HEK293 (cell line): ENCODE results near the gene GALNT1.

Source experiments
- MYNN ChIP-seq: fragments of 450-650 bp; formaldehyde crosslinking; IDR thresholded peaks from 2 replicates; pipeline ENCODE4 v1.5.1; 2016; ENCODE audit warnings: missing biosample characterization, missing genetic modification characterization, borderline replicate concordance
- ZNF274 ChIP-seq, 2 experiments: fragments of 200-500 bp in 1 of 2; fragments of 450-650 bp in 1 of 2; sonication (Bioruptor generic) in 1 of 2; formaldehyde crosslinking in 1 of 2; IDR thresholded peaks; 2 replicates each; pipeline versions ENCODE4 v1.5.1 to v1.6.1; 2014 to 2016; ENCODE audit warnings: borderline replicate concordance in 1 of 2, inconsistent platforms in 1 of 2, low read length in 1 of 2, missing biosample characterization in 1 of 2, missing genetic modification characterization in 1 of 2
- ZNF624 ChIP-seq: fragments of 450-650 bp; formaldehyde crosslinking; IDR thresholded peaks from 2 replicates; pipeline ENCODE4 v1.5.1; 2017; ENCODE audit warnings: missing biosample characterization, missing genetic modification characterization

DNA sequence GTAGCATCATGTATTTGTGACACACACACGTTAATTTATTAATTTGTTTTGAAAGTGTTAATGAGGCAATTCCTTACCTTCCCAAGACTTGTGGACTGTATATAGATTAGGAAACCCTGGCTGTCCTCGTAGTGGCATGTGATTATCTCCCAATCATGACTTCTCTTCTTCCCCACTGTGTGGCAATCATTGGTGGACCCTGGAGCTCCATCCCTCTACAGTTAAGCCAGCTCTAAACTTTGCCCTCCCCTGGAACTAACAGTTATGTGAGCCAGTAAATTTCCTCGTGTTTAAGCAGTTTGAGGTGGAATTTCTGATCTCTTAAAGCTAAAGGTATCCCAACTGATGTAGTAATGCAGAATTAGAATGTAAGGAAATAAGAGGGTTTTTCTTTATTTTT is 22.0 kb downstream of the GALNT1 start:
- no peak for TF ChIP-seq MYNN (tag by site-specific recombination)
- TF ChIP-seq ZNF624: no peak
- no peak for TF ChIP-seq ZNF274 (IDR thresholded peaks at IDR 0.05; ENCODE audit: low read length)
- TF ChIP-seq ZNF274 (tag by site-specific recombination; IDR thresholded peaks at IDR 0.05; ENCODE audit: borderline replicate concordance): no peak
